ENCODE data around the gene COQ8A.

GRCh38 chr1:226957714-226958113, 17.6 kb downstream of the COQ8A start:
- TF ChIP-seq POLR2AphosphoS5 (IDR thresholded peaks at IDR 0.05; ENCODE audit: low read depth, low read length): no peak
- no peak for TF ChIP-seq POLR2A (IDR thresholded peaks at IDR 0.05; ENCODE audit: low read depth, low read length)
